ENCODE data around the gene CAPG.
"Not testable (repeated sequence)": the region's sequence is repeated elsewhere in the genome, so short reads cannot be mapped to it uniquely, and the experiment has no call there.

- not testable (repeated sequence) for TF ChIP-seq YY2, SP2, ZNF692 (tag by site-specific recombination; IDR thresholded peaks at IDR 0.05)
- TF ChIP-seq, protein P1, sequence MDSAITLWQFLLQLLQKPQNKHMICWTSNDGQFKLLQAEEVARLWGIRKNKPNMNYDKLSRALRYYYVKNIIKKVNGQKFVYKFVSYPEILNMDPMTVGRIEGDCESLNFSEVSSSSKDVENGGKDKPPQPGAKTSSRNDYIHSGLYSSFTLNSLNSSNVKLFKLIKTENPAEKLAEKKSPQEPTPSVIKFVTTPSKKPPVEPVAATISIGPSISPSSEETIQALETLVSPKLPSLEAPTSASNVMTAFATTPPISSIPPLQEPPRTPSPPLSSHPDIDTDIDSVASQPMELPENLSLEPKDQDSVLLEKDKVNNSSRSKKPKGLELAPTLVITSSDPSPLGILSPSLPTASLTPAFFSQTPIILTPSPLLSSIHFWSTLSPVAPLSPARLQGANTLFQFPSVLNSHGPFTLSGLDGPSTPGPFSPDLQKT (IDR thresholded peaks at IDR 0.05; ENCODE audit: borderline replicate concordance, low read depth, low read length) = not testable (repeated sequence)
Observed at GRCh38 chr2:85362653-85363387, 47.3 kb downstream of the CAPG start.

Data from HEK293 (cell line).